Stimulated activated CD4-positive, alpha-beta T cell treated with anti-CD3 and anti-CD28 coated beads, TNF-alpha, amount 100 ng/mL, for 24 hours (primary cell): Measurements from ENCODE around the gene F2RL3.

Experiments
- DNase-seq, 3 experiments: peaks; one replicate each; pipeline ENCODE4 v3.0.0-alpha.2; 2020; ENCODE audit warnings: low read depth in 3 of 3

F2RL3 gene

DNA sequence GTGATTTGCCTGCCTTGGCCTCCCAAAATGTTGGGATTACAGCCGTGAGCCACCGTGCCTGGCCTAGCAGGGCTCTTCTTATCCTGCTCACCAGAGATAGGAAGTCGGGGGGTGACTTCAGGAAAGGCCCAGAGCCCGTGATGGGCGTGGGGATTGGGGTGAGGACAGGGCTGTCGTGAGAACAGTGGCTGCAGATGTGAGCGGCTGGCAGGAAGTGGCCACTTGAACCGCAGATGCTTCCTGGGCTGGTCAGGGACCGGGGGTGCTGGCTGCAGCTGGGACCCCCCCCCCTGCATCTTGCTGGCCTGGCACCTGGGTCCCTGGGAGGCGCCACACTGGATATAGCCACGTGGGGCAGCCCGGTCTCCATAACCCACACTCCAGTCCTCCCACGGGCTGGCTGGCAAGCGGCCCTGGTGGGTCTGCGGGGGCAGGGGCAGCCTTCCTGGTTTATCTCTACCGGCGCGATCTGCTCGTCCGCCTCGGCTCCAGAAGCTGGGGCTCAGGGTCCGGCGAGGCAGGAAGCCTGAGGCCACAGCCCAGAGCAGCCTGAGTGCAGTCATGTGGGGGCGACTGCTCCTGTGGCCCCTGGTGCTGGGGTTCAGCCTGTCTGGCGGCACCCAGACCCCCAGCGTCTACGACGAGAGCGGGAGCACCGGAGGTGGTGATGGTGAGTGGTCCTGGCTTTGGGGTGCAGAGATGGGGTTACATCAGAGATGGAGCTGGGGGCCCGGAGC lies at the start of gene F2RL3:
TSS of gene F2RL3 (plus strand) at position 371 of the 737 bp plus-strand sequence. CDS start at position 562, 191 bp downstream.
- no peak for DNase-seq

GRCh38 chr19:16841391-16841926 lies 47.3 kb upstream of the F2RL3 start:
- no peak for DNase-seq

GRCh38 chr19:16846901-16847300 lies 41.9 kb upstream of the F2RL3 start:
- no peak for DNase-seq

GRCh38 chr19:16847430-16847829 lies 41.4 kb upstream of the F2RL3 start:
- no peak for DNase-seq

DNA sequence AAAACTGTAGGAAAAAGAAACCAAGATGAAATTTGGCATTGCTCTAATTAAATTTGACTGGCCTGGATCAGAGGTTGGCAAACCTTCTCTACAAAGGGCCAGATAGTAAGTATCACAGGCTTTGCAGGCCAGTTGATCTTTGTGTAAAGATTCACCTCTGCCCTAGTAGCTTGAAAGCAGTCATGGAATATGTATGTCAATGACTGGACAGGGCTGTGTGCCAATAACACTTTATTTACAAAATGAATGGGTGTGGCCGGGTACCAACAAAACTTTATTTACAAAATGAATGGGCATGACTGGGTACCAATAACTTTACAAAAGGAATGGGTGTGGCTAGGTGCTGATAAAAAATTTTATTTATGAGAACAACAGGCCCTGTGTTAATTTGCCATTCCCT lies 39.6 kb upstream of the F2RL3 start:
- DNase-seq = no peak

DNA sequence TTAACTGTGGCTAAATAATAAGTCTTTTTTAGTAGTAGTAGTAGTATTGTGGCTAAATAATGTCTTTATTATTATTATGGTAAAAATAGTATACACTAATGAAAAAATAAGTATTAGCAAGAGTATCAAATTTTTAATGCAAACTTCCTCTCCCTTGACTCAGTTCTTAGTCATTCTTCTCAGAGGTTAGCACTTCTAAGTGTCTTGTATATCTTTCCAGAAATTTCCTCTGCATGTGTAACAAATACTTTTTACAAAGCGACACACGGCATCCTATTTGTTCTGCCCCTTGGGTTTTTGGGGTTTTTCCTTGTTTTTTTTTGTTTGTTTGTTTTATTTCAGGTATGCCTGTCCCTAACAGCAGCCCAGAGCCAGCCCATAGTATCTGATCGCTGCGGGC lies 38.7 kb upstream of the F2RL3 start:
- no peak for DNase-seq

DNA sequence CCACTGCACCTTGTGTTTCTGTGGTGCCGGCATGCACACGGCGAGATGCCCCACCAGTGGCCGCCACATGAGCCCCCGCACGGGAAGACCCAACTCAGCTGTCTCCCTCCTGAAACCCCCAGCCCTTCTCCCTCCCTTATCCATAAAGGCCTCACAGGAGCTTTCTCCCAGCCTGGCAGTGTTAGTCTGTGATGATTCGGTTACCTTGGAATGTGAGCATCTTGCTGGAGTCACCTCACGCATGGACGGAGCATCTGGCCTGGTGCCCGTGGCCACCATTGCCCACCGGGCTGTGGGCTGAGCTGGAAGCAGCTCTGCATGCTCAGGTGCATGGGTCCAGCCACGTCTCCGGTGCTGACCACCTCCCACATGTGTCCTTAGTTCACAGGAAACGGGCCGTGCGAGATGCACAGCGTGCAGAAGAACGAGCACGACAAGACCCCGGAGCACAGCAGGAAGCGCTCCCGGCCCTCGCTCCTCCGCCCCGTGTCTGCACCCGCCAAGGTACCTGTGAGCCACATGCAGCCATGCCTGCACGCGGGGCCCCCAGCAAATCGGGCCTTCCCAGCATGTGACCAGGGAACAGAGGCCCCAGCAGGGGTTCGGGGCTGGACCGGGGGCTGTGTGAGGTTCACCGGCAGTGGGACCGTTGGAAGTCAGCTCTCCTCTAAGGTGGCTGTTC lies 37.6 kb upstream of the F2RL3 start:
- DNase-seq = no peak

GRCh38 chr19:16853066-16853465 lies 35.7 kb upstream of the F2RL3 start:
- DNase-seq = no peak

- DNase-seq = no peak
Measured at GRCh38 chr19:16856091-16856490, 32.7 kb upstream of the F2RL3 start.

DNA sequence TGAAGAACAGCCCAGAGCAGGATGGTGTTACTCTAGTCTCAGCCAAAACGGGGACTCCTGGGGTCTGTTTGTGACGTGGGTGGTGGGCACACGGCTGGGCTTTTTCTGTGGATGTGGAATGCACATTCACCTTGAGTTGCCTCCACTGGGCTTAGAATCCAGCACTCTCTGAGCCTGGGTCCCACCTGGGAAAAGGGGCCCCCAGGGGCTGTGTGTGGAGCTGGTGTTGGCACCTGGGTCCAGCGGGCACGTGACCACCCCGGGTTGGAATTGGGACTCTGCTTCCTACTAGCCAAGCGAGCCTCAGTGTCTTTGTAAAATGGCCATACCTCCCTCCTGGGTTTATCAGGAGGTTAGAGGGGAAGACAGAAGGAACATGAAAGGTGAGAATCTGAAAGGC lies 29.2 kb upstream of the F2RL3 start:
- no peak for DNase-seq

GRCh38 chr19:16860118-16860517 lies 28.7 kb upstream of the F2RL3 start:
- DNase-seq = no peak

DNA sequence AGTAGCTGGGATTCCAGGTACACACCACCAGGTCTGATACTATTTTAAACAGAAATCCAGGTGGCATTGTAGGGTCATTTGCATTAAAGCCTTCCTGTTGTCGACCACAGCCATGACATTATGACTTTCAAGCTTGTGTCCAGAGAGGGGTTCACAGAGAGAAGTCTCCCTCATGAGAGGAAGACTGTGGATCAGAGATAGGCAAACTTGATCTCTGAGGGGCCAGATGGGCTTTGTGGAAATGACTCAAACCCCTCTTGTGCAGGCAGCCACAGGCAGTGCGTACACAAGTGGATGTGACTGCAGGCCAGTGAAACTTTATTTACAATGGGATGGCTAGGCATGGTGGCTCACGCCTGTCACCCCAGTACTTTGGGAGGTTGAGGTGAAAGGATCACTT lies 27.8 kb upstream of the F2RL3 start:
- no peak for DNase-seq

GRCh38 chr19:16861834-16862233 lies 27.0 kb upstream of the F2RL3 start:
- DNase-seq = no peak

- DNase-seq = no peak
Measured at GRCh38 chr19:16862826-16863415, 25.9 kb upstream of the F2RL3 start.

DNA sequence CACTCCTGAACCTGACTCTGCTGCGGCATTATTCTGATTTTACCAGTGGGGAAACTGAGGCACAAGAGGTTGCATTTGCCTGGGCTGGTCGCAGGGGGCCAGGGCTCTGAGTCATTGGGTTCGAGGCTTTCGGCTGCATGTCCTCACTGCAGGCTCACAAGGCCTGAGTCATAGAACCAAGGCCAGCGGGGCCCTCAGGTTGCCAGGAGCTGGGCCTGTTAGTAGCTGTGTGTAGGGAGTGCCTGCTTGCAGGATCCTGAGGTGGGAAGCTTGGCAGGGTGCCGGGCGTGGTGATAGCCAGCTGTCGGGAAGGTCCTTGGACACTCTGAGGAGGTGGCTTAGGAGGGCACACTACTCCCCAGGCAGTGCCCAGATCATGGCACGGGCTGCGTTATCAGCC lies 21.6 kb upstream of the F2RL3 start:
- no peak for DNase-seq

- no peak for DNase-seq
Measured at GRCh38 chr19:16868423-16869130, 20.2 kb upstream of the F2RL3 start.

DNA sequence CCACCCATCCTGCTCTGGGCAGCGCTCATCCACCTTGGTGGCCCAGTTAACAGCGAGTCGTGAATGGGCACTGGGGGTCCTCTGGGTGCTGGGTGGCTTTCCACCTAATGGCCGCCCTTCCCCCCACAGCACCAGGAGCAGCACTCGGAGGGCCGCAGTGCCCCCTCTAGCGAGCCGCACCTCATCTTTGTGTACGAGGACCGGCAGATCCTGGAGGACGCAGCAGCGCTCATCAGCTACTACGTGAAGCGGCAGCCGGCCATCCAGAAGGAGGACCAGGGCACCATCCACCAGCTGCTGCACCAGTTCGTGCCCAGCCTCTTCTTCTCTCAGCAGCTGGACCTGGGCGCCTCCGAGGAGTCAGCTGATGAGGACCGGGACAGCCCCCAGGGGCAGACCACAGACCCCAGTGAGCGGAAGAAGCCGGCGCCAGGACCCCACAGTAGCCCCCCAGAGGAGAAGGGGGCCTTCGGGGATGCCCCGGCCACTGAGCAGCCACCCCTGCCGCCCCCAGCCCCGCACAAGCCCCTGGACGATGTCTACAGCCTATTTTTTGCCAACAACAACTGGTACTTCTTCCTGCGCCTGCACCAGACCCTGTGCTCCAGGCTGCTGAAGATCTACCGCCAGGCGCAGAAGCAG lies 19.3 kb upstream of the F2RL3 start:
- no peak for DNase-seq

DNA sequence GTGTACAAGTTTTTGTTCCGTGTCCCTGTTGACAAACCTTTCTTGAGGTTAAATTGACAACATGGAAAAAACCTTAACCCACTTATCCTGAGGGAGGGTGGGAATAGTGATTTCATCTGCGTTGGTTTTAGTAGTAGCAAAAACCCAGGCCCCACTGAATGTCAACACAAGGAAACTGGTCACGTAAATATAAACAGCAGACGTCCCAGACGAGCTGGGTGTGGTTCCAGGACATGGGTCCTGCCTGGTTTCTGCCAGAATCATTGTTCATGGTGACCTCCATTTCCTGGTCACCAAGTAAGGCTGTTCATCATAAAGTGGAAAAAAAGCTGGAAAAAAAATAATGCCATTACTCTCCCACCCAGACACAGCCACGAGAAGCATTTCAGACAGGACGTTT lies 16.9 kb upstream of the F2RL3 start:
- DNase-seq = no peak

DNA sequence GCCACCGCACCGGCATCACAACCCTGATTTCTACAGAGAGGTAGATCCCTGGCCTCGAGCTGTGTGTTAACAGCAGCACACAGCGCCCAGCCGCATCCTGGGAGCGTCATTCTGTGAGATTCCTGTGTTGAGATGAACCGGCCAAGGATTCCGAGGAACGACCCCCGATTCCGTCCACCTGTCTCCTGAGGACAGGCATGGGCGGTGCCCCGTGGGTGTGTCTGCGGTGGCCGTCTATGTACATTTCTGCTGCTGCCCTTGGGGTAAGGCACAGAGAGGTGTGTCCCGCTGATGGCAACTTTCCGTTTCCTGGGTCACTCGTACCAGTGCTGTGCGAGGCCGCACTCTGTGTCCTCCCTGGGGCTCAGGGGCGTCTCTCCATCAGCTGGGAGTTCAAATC lies 16.1 kb upstream of the F2RL3 start:
- no peak for DNase-seq

DNA sequence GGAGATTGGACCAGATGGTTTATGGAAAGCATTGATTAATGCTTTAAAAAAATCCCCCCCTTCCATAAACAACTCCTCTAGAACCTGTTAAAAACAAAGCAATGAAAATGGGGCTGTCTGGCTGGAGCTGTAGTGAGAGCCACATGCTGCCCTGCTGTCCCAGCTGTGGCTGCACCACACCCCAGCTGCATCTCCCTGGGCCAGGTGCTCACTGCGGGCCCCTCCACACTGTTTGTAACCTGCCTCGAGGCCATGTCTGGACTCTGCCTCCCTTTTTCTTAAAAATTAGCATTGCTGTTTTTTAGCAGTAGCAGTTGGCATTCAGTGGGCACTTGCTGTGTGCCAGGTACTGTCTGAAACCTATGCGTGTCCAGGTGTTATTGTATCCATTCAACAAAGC lies 15.2 kb upstream of the F2RL3 start:
- DNase-seq = no peak

GRCh38 chr19:16874250-16874977 lies 14.4 kb upstream of the F2RL3 start:
- DNase-seq = no peak
